ENCODE results near the gene SLC16A1. TPM values are rescaled to one million over a fixed set of nuclear protein-coding genes. Genes with fewer than 3 reads are reported as not detected.

The SLC16A1 gene
- total RNA-seq, 1 donor from 2014 or later, result 75.8 TPM

Other genes with a start within 250 kb of the SLC16A1 start
- gene RHOC, start 249.1 kb downstream of the SLC16A1 start, total RNA-seq, result 68.7 and 74.7 TPM in 2 replicates
- 0.59 and 0.67 TPM in 2 replicates for gene PPM1J, start 240.9 kb downstream of the SLC16A1 start, total RNA-seq
- gene LRIG2, start 117.0 kb upstream of the SLC16A1 start, total RNA-seq, result 12.3 and 14.5 TPM in 2 replicates